Kidney (tissue), 14 donors: ENCODE data around the gene FBXL19. TPM values are rescaled to one million over a fixed set of nuclear protein-coding genes. Genes with fewer than 3 reads are reported as not detected.

Experiments used
- DNase-seq, 5 donors: peaks; one replicate each; pipeline ENCODE4 v3.0.0-alpha.2; 2013 to 2020
- FAIRE-seq: peaks from 2 replicates; lab custom pipeline; 2012; peaks lifted over from hg19 to GRCh38; lab: Jason Lieb, UNC
- H3K27ac ChIP-seq, 2 donors: one replicate each; pipeline ENCODE4 v1.7.0; 2013; ENCODE audit warnings: low read depth in 2 of 2, low read length in 2 of 2, inconsistent platforms in 1 of 2
- H3K27me3 ChIP-seq: one replicate; pipeline ENCODE4 v1.7.1; 2013; ENCODE audit warnings: low read length, inconsistent platforms; ENCODE audit not compliant: control insufficient read depth, insufficient read depth
- H3K36me3 ChIP-seq, 3 donors: one replicate each; pipeline versions ENCODE4 v1.7.0 to v1.7.1; 2013; ENCODE audit warnings: low read length in 3 of 3, control low read depth in 1 of 3, inconsistent platforms in 1 of 3; ENCODE audit not compliant: insufficient read depth in 3 of 3, control insufficient read depth in 2 of 3
- H3K4me1 ChIP-seq, 3 donors: one replicate each; pipeline versions ENCODE4 v1.7.0 to v1.7.1; 2013; ENCODE audit warnings: low read length in 3 of 3, inconsistent platforms in 1 of 3, low read depth in 1 of 3; ENCODE audit not compliant: control insufficient read depth in 2 of 3, insufficient read depth in 2 of 3
- H3K4me3 ChIP-seq, 3 donors: one replicate each; pipeline versions ENCODE4 v1.7.0 to v1.8.1; 2013; ENCODE audit warnings: low read length in 3 of 3, control low read depth in 1 of 3, inconsistent platforms in 1 of 3
- H3K9ac ChIP-seq, 3 donors: one replicate each; pipeline versions ENCODE4 v1.7.0 to v1.7.1; 2013; ENCODE audit warnings: low read length in 3 of 3, control low read depth in 1 of 3, inconsistent platforms in 1 of 3
- H3K9me3 ChIP-seq, 3 donors: one replicate each; pipeline versions ENCODE4 v1.7.0 to v1.7.1; 2013; ENCODE audit warnings: low read length in 3 of 3, control low read depth in 1 of 3, inconsistent platforms in 1 of 3; ENCODE audit not compliant: control insufficient read depth in 2 of 3, insufficient read depth in 1 of 3
- intact Hi-C: fragments of 100-400 bp; cut with DNase I; formaldehyde crosslinking; loops from one replicate; pipeline ENCODE4 v1.11.1; 2022
- polyA plus RNA-seq: library from polyadenylated mRNA; stranded (reverse); fragments of 350-450 nt; fragmentation: Illumina TruSeq; extraction: RNeasy Lipid Tissue Mini Kit (QIAGEN cat#74804); gene quantifications from one replicate; pipeline ENCODE4 v1.2.3, GENCODE V29; 2014; ENCODE audit warnings: low read depth, low replicate concordance; ENCODE audit not compliant: insufficient read depth
- total RNA-seq: library from RNA; stranded (reverse); fragmentation: NEBNext Ultra II Directional; extraction: Animal tissue kit (Norgen Biotek cat#: 25700); gene quantifications from one replicate; pipeline ENCODE4 v1.2.1, GENCODE V29; 2021
- TF ChIP-seq, protein P1 (sequence below): IDR thresholded peaks from 3 replicates; pipeline ENCODE4 v1.5.1; 2012; ENCODE audit warnings: mild to moderate bottlenecking, moderate library complexity, borderline replicate concordance; ENCODE audit not compliant: insufficient read depth; ENCODE audit errors: extremely low read depth
- donor health status: control.
- donor health status: control.
- donor health status: control.
- donor health status: control.
- donor health status: control.
- donor health status: DM: yes; HTN: yes; CAD: no.
- donor health status: Normal renal cell carcinoma (clear cell type).

FBXL19 gene
- total and polyA plus RNA-seq, 2 donors from 2014 or later, result 7.4 to 18.9 TPM

DNA sequence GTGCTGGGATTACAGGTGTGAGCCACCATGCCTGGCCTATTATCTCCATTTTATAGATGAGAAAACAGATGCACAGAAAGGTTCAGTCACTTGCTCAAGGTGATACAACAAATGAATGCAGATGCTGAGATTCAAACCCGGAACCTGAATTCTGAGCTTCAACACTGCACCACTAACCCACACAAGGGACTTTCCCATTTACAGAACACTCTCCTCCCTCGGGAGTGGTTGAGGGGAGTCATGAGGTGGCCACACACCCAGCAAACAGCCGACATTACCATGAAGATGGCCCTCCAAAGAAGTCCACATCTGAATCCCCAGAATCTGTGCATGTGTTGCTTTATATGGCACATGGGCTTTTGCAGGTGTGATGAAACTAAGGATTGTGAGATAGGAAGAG lies 38.6 kb upstream of the FBXL19 start:
- no peak overlapping the region for H3K27ac ChIP-seq
- H3K9me3 ChIP-seq, result no peaks in the 10 kb centered on the region
- H3K27me3 ChIP-seq, result no peaks in the 10 kb centered on the region
- DNase-seq (no peak), FAIRE-seq (no peak)
- no peak overlapping the region for H3K9ac ChIP-seq
- TF ChIP-seq, protein P1, sequence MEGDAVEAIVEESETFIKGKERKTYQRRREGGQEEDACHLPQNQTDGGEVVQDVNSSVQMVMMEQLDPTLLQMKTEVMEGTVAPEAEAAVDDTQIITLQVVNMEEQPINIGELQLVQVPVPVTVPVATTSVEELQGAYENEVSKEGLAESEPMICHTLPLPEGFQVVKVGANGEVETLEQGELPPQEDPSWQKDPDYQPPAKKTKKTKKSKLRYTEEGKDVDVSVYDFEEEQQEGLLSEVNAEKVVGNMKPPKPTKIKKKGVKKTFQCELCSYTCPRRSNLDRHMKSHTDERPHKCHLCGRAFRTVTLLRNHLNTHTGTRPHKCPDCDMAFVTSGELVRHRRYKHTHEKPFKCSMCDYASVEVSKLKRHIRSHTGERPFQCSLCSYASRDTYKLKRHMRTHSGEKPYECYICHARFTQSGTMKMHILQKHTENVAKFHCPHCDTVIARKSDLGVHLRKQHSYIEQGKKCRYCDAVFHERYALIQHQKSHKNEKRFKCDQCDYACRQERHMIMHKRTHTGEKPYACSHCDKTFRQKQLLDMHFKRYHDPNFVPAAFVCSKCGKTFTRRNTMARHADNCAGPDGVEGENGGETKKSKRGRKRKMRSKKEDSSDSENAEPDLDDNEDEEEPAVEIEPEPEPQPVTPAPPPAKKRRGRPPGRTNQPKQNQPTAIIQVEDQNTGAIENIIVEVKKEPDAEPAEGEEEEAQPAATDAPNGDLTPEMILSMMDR, result no peak
- no peak overlapping the region for H3K4me3 ChIP-seq
- intact Hi-C loops, result no loop called here
- peaks cover 5 to 16% (median 5%) of the 10 kb centered on the region in 3 donors for H3K36me3 ChIP-seq
- H3K4me1 ChIP-seq, result peaks cover 0 to 15% (median 0%) of the 10 kb centered on the region in 3 donors

DNA sequence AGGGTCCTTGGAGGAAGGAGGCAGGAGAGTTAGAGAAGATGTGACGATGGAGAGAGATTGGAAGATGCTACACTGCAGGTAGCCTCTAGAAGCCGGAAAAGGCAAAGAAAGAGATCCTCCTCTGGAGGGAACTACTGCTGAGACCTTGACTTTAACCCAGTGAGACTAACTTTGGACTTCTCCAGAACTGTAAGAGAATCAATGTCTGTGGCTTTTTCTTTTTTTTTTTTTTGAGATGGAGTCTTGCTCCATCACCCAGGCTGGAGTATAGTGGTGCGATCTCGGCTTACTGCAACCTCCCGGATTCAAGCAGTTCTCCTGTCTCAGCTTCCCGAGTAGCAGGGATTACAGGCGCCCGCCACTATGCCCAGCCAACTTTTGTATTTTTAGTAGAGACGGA lies 38.2 kb upstream of the FBXL19 start:
- H3K9me3 ChIP-seq, result no peaks in the 10 kb centered on the region
- H3K4me1 ChIP-seq, result peaks cover 0 to 15% (median 0%) of the 10 kb centered on the region in 3 donors
- DNase-seq (no peak), FAIRE-seq (no peak)
- H3K27me3 ChIP-seq, result no peaks in the 10 kb centered on the region
- H3K4me3 ChIP-seq, result no peak overlapping the region
- TF ChIP-seq, protein P1, result no peak
- H3K36me3 ChIP-seq, result peaks cover 5 to 16% (median 5%) of the 10 kb centered on the region in 3 donors
- H3K9ac ChIP-seq, result no peak overlapping the region
- H3K27ac ChIP-seq, result no peak overlapping the region
- intact Hi-C loops, result no loop called here

DNA sequence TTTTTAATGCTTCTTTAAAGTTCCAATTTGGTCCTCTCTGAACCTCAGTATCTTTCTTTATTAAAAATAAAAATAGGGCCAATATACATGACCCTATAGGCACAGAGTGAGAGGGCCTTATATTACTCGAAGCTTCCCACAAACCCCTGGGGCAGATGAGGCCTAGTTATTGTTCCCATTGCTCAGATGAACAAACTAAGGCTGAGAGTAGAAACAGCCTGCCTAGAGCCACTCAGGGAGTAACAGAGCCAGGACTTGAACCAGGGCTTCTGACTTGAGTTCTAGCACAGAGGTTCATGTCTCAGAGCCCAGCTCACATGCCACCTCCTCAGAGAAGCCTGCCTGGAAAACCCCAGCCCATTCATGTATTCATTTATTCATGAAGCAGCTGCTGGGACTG lies 37.2 kb upstream of the FBXL19 start:
- DNase-seq (no peak), FAIRE-seq (no peak)
- peaks cover 5 to 16% (median 5%) of the 10 kb centered on the region in 3 donors for H3K36me3 ChIP-seq
- H3K4me1 ChIP-seq, result peaks cover 0 to 15% (median 0%) of the 10 kb centered on the region in 3 donors
- no peak overlapping the region for H3K9ac ChIP-seq
- no peaks in the 10 kb centered on the region for H3K27me3 ChIP-seq
- no peaks in the 10 kb centered on the region for H3K9me3 ChIP-seq
- no peak overlapping the region for H3K4me3 ChIP-seq
- H3K27ac ChIP-seq, result no peak overlapping the region
- intact Hi-C loops, result no loop called here
- TF ChIP-seq, protein P1, result no peak

DNA sequence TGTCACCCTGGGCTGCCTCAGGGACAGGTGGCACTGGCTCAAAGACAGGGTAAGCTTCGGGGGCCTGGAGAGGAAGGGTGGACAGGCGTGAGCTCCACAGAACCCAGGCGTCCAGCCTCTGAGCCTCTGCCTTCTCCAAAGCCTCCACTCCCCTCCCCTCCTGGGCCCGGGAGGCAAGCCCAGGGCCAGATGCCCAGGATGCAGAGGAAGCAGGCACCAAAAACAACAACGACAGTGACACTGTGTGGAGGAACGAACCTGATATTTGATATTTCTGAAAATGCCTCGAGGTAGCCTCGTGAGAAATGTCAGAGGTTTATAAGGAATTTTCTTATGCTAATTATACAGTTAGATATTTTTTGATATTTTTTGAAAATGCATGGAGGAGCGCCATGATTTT lies 35.4 kb upstream of the FBXL19 start:
- TF ChIP-seq, protein P1, result no peak
- Histone ChIP-seq H3K4me3 (no peak overlapping the region), H3K36me3 (peaks cover 5 to 16% (median 5%) of the 10 kb centered on the region in 3 donors), H3K27ac (no peak overlapping the region), H3K9me3 (no peaks in the 10 kb centered on the region), H3K9ac (no peak overlapping the region), H3K27me3 (no peaks in the 10 kb centered on the region), H3K4me1 (peaks cover 0 to 8% (median 0%) of the 10 kb centered on the region in 3 donors)
- intact Hi-C loops, result no loop called here
- FAIRE-seq (no peak), DNase-seq (no peak)
